Measurements from ENCODE around the gene PI16. TPM values are rescaled to one million over a fixed set of nuclear protein-coding genes. Genes with fewer than 3 reads are reported as not detected.

PI16 gene
- polyA plus RNA-seq, 1 donor (not counting 4 experiments of a cell fraction or from before 2014, with no cell fraction given) = not detected

GRCh38 chr6:36933519-36933918, 21.0 kb upstream of the PI16 start:
- Histone ChIP-seq H3K4me3 (ENCODE audit: control insufficient read depth in 2 of 3, extremely low read depth in 1 of 3, insufficient read depth in 2 of 3, low read depth in 1 of 3, low read length in 3 of 3) (no peak overlapping the region), H4K20me1 (ENCODE audit: control insufficient read depth, extremely low read depth, insufficient read depth, low read length) (no peaks in the 10 kb centered on the region), H3K27ac (ENCODE audit: control insufficient read depth, insufficient read depth, low read length) (no peak overlapping the region), H3K27me3 (ENCODE audit: control insufficient read depth, extremely low read depth, insufficient read depth, low read length) (no peaks in the 10 kb centered on the region), H3K79me2 (ENCODE audit: control insufficient read depth, insufficient read depth, low read length) (no peaks in the 10 kb centered on the region), H2AFZ (ENCODE audit: control insufficient read depth, low read length) (no peak overlapping the region), H3K36me3 (ENCODE audit: control insufficient read depth in 2 of 2, extremely low read depth in 1 of 2, insufficient read depth in 2 of 2, low read length in 2 of 2) (no peaks in the 10 kb centered on the region), H3K9ac (ENCODE audit: control insufficient read depth, extremely low read depth, insufficient read depth, low read length) (no peak overlapping the region), H3K4me1 (ENCODE audit: control insufficient read depth, extremely low read depth, insufficient read depth, low read length) (peaks cover 15% of the 10 kb centered on the region), H3K9me1 (ENCODE audit: control insufficient read depth, extremely low read depth, insufficient read depth, low read length) (no peaks in the 10 kb centered on the region), H3K9me3 (ENCODE audit: control insufficient read depth, low read depth, low read length) (no peaks in the 10 kb centered on the region), H3K4me2 (ENCODE audit: control insufficient read depth, extremely low read depth, insufficient read depth, low read depth, low read length) (no peak overlapping the region)
- no peak for TF ChIP-seq EZH2 (IDR thresholded peaks at IDR 0.05; ENCODE audit: low read length)
- TF ChIP-seq, protein P1, sequence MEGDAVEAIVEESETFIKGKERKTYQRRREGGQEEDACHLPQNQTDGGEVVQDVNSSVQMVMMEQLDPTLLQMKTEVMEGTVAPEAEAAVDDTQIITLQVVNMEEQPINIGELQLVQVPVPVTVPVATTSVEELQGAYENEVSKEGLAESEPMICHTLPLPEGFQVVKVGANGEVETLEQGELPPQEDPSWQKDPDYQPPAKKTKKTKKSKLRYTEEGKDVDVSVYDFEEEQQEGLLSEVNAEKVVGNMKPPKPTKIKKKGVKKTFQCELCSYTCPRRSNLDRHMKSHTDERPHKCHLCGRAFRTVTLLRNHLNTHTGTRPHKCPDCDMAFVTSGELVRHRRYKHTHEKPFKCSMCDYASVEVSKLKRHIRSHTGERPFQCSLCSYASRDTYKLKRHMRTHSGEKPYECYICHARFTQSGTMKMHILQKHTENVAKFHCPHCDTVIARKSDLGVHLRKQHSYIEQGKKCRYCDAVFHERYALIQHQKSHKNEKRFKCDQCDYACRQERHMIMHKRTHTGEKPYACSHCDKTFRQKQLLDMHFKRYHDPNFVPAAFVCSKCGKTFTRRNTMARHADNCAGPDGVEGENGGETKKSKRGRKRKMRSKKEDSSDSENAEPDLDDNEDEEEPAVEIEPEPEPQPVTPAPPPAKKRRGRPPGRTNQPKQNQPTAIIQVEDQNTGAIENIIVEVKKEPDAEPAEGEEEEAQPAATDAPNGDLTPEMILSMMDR (optimal IDR thresholded peaks at IDR 0.05 in 1 of 3, IDR thresholded peaks at IDR 0.05 in 1 of 3, conservative IDR thresholded peaks at IDR 0.05 in 1 of 3; ENCODE audit: extremely low read depth in 1 of 3, insufficient read depth in 2 of 3, low read length in 3 of 3) = no peak
- dilution Hi-C loops (cut with MboI; ENCODE audit: extremely low pct_ligation_motif_present, low sequenced_read_pairs) = no loop called here
- no peak for DNase-seq (ENCODE audit: low read depth, low spot score)
- no peak for FAIRE-seq

DNA sequence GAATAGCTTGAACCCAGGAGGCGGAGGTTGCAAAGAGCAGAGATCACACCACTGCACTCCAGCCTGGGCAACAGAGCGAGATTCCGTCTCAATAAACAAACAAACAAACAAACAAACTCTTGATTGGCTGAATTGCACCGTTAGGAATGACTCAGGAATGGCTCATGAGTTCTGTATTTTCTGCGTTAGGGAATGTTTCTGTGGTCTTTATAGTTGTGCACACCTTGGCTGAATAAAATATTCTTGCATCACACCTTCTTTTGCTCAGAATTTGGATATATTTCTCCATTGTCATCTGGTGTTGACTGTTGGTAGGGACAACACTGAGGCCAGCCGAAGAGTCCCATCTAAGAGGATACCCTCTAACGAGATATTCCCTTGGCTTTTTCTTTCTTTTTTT, 19.6 kb upstream of the PI16 start:
- TF ChIP-seq, protein P1 (optimal IDR thresholded peaks at IDR 0.05 in 1 of 3, IDR thresholded peaks at IDR 0.05 in 1 of 3, conservative IDR thresholded peaks at IDR 0.05 in 1 of 3; ENCODE audit: extremely low read depth in 1 of 3, insufficient read depth in 2 of 3, low read length in 3 of 3) = no peak
- no peak for TF ChIP-seq EZH2 (IDR thresholded peaks at IDR 0.05; ENCODE audit: low read length)
- FAIRE-seq = no peak

More for the DNA sequence above, 19.6 kb upstream of the PI16 start:
- dilution Hi-C loops (cut with MboI; ENCODE audit: extremely low pct_ligation_motif_present, low sequenced_read_pairs) = no loop called here
- Histone ChIP-seq H3K9me1 (ENCODE audit: control insufficient read depth, extremely low read depth, insufficient read depth, low read length) (no peaks in the 10 kb centered on the region), H3K9me3 (ENCODE audit: control insufficient read depth, low read depth, low read length) (no peaks in the 10 kb centered on the region), H2AFZ (ENCODE audit: control insufficient read depth, low read length) (no peak overlapping the region), H3K27me3 (ENCODE audit: control insufficient read depth, extremely low read depth, insufficient read depth, low read length) (no peaks in the 10 kb centered on the region), H3K4me1 (ENCODE audit: control insufficient read depth, extremely low read depth, insufficient read depth, low read length) (peaks cover 17% of the 10 kb centered on the region), H3K79me2 (ENCODE audit: control insufficient read depth, insufficient read depth, low read length) (no peaks in the 10 kb centered on the region), H3K4me3 (ENCODE audit: control insufficient read depth in 2 of 3, extremely low read depth in 1 of 3, insufficient read depth in 2 of 3, low read depth in 1 of 3, low read length in 3 of 3) (no peak overlapping the region), H3K9ac (ENCODE audit: control insufficient read depth, extremely low read depth, insufficient read depth, low read length) (no peak overlapping the region), H3K4me2 (ENCODE audit: control insufficient read depth, extremely low read depth, insufficient read depth, low read depth, low read length) (no peak overlapping the region), H3K27ac (ENCODE audit: control insufficient read depth, insufficient read depth, low read length) (no peak overlapping the region), H4K20me1 (ENCODE audit: control insufficient read depth, extremely low read depth, insufficient read depth, low read length) (no peaks in the 10 kb centered on the region), H3K36me3 (ENCODE audit: control insufficient read depth in 2 of 2, extremely low read depth in 1 of 2, insufficient read depth in 2 of 2, low read length in 2 of 2) (no peaks in the 10 kb centered on the region)
- no peak for DNase-seq (ENCODE audit: low read depth, low spot score)

Measured in keratinocyte (primary cell).